HepG2 (cell line): ENCODE data around the gene FAM228B. TPM values are rescaled to one million over a fixed set of nuclear protein-coding genes. Genes with fewer than 3 reads are reported as not detected.
A peak's percentile ranks its signal among the peaks of the same experiment; 100 is the strongest.

ENCODE experiments used
- EP300 ChIP-seq, 3 experiments: sonication (generic) in 1 of 3; formaldehyde crosslinking in 1 of 3; IDR thresholded peaks; 2 replicates each; pipeline versions ENCODE4 v1.5.1 to v1.6.1; 2011 to 2020; ENCODE audit warnings: low read depth in 2 of 3, low read length in 2 of 3, borderline replicate concordance in 1 of 3, improper control_type of control experiment in 1 of 3, mild to moderate bottlenecking in 1 of 3, missing genetic modification reagents in 1 of 3, moderate library complexity in 1 of 3
- GFI1 ChIP-seq: sonication (generic); formaldehyde crosslinking; IDR thresholded peaks from 2 replicates; pipeline ENCODE4 v1.5.0; 2020; ENCODE audit warnings: missing genetic modification reagents, mild to moderate bottlenecking, borderline replicate concordance
- IKZF5 ChIP-seq: IDR thresholded peaks from 2 replicates; pipeline ENCODE4 v1.6.1; 2018; ENCODE audit warnings: missing genetic modification reagents, mild to moderate bottlenecking, missing compliant biosample characterization
- ZNF672 ChIP-seq: sonication (generic); formaldehyde crosslinking; IDR thresholded peaks from 2 replicates; pipeline ENCODE4 v1.8.1; 2022; ENCODE audit warnings: missing genetic modification reagents
- ZNF775 ChIP-seq: sonication (generic); formaldehyde crosslinking; IDR thresholded peaks from 2 replicates; pipeline ENCODE4 v1.4.0; 2020; ENCODE audit warnings: missing genetic modification reagents, mild to moderate bottlenecking, moderate library complexity, borderline replicate concordance
- ZNF83 ChIP-seq: sonication (generic); formaldehyde crosslinking; IDR thresholded peaks from 2 replicates; pipeline ENCODE4 v1.4.0; 2020; ENCODE audit warnings: missing genetic modification reagents, mild to moderate bottlenecking, borderline replicate concordance
- polyA plus RNA-seq, 8 experiments: library from polyadenylated mRNA; depleted of rRNA in 3 of 8; stranded (reverse) in 7 of 8; unstranded in 1 of 8; fragments of >200 nt; fragmentation: Illumina TruSeq in 4 of 8; extraction: Trizol in 4 of 8; gene quantifications; 2 replicates each; pipeline versions ENCODE4 v1.2.1 to v1.2.3, GENCODE V29; 2011 to 2016; ENCODE audit warnings: low read depth in 4 of 8, missing spikeins in 1 of 8, mixed read lengths in 1 of 8; ENCODE audit not compliant: insufficient read depth in 1 of 8
- total RNA-seq, 5 experiments: library from RNA; depleted of rRNA; stranded (reverse); fragments of >200 nt; fragmentation: Illumina TruSeq; extraction: Trizol; gene quantifications; 2 replicates each; pipeline ENCODE4 v1.2.3, GENCODE V29; 2016; ENCODE audit warnings: low read depth in 1 of 5
- TF ChIP-seq, protein P1 (sequence below): sonication (generic); formaldehyde crosslinking; IDR thresholded peaks from 2 replicates; pipeline ENCODE4 v1.4.0; 2020; ENCODE audit warnings: mild to moderate bottlenecking, missing genetic modification reagents
- TF ChIP-seq, protein P2 (sequence below): sonication (generic); formaldehyde crosslinking; IDR thresholded peaks from 2 replicates; pipeline ENCODE4 v1.5.1; 2020; ENCODE audit warnings: mild to moderate bottlenecking, missing genetic modification reagents, borderline replicate concordance
- TF ChIP-seq, protein P3 (sequence below): sonication (generic); formaldehyde crosslinking; IDR thresholded peaks from 2 replicates; pipeline ENCODE4 v1.8.0; 2022; ENCODE audit warnings: missing genetic modification reagents, mild to moderate bottlenecking, borderline replicate concordance

FAM228B gene
- total and polyA plus RNA-seq, 2 of the 13 experiments (the other 11 are each of a cell fraction or from before 2014, with no cell fraction given), result 0.79 to 1.1 TPM

DNA sequence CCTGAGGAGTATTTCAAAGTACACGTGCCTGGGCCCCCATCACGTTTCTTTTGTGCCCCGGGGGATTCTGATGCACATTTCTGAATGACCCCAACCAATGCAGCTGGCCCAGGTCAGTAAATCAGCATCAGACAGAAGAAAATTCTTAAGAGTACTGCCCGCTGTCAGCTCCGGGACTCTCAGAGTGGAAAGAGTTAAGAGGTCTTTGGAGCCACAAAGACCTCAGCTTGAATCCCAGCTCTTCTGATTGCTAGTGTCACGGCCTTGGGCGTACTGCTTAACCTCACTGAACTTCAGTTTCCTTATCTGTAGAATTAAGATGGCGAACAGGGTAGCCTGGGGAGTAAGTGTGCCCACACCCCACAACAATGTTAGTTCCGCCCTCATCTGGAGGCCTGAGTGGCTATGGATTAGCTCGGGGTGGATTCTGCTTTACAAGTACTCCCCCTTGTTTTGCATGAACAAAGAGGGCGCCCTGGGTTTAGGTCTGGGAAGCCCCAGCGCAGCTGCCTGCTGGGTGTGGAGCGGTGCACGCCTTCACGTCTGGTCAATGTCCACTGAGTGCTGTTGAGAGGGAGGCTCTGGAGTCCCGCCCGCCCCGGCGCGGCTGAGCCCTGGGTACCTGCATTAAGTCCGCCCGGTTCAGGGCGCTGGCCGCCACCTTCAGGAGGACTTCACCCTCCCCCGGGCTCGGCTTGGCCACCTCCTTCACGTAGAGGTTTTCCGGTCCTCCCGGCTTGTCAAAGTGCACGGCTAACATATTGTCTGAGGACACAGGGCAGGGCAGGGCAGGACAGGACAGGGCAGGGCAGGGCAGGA lies 39.5 kb upstream of the FAM228B start (continued):
- TF ChIP-seq EP300 (IDR thresholded peaks at IDR 0.05; ENCODE audit: low read depth in 2 of 2, low read length in 2 of 2), result peak in 1 of 2 experiments; percentile 65; a peak in 1 of 4 replicates
- TF ChIP-seq EP300 (CRISPR knock-in tag; IDR thresholded peaks at IDR 0.05; ENCODE audit: borderline replicate concordance), result peak; percentile 46; the same call in 1 of the 2 replicates
- TF ChIP-seq, protein P1, sequence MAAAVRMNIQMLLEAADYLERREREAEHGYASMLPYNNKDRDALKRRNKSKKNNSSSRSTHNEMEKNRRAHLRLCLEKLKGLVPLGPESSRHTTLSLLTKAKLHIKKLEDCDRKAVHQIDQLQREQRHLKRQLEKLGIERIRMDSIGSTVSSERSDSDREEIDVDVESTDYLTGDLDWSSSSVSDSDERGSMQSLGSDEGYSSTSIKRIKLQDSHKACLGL (CRISPR knock-in tag), result no peak
- TF ChIP-seq IKZF5 (CRISPR knock-in tag), result no peak; the same call in 1 of the 2 replicates
- TF ChIP-seq ZNF775 (CRISPR knock-in tag), result no peak
- TF ChIP-seq, protein P2, sequence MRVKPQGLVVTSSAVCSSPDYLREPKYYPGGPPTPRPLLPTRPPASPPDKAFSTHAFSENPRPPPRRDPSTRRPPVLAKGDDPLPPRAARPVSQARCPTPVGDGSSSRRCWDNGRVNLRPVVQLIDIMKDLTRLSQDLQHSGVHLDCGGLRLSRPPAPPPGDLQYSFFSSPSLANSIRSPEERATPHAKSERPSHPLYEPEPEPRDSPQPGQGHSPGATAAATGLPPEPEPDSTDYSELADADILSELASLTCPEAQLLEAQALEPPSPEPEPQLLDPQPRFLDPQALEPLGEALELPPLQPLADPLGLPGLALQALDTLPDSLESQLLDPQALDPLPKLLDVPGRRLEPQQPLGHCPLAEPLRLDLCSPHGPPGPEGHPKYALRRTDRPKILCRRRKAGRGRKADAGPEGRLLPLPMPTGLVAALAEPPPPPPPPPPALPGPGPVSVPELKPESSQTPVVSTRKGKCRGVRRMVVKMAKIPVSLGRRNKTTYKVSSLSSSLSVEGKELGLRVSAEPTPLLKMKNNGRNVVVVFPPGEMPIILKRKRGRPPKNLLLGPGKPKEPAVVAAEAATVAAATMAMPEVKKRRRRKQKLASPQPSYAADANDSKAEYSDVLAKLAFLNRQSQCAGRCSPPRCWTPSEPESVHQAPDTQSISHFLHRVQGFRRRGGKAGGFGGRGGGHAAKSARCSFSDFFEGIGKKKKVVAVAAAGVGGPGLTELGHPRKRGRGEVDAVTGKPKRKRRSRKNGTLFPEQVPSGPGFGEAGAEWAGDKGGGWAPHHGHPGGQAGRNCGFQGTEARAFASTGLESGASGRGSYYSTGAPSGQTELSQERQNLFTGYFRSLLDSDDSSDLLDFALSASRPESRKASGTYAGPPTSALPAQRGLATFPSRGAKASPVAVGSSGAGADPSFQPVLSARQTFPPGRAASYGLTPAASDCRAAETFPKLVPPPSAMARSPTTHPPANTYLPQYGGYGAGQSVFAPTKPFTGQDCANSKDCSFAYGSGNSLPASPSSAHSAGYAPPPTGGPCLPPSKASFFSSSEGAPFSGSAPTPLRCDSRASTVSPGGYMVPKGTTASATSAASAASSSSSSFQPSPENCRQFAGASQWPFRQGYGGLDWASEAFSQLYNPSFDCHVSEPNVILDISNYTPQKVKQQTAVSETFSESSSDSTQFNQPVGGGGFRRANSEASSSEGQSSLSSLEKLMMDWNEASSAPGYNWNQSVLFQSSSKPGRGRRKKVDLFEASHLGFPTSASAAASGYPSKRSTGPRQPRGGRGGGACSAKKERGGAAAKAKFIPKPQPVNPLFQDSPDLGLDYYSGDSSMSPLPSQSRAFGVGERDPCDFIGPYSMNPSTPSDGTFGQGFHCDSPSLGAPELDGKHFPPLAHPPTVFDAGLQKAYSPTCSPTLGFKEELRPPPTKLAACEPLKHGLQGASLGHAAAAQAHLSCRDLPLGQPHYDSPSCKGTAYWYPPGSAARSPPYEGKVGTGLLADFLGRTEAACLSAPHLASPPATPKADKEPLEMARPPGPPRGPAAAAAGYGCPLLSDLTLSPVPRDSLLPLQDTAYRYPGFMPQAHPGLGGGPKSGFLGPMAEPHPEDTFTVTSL (CRISPR knock-in tag), result peak; percentile 79
- no peak for TF ChIP-seq ZNF672
- TF ChIP-seq ZNF83 (CRISPR knock-in tag), result no peak
- peak; percentile 51 for TF ChIP-seq GFI1 (CRISPR knock-in tag)
- TF ChIP-seq, protein P3, sequence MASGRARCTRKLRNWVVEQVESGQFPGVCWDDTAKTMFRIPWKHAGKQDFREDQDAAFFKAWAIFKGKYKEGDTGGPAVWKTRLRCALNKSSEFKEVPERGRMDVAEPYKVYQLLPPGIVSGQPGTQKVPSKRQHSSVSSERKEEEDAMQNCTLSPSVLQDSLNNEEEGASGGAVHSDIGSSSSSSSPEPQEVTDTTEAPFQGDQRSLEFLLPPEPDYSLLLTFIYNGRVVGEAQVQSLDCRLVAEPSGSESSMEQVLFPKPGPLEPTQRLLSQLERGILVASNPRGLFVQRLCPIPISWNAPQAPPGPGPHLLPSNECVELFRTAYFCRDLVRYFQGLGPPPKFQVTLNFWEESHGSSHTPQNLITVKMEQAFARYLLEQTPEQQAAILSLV (CRISPR knock-in tag), result peak; percentile 74; the same call in 1 of the 2 replicates
